GM18502 (cell line): ENCODE measurements around the gene TCEAL5.
"Not testable (repeated sequence)": the region's sequence is repeated elsewhere in the genome, so short reads cannot be mapped to it uniquely, and the experiment has no call there.

Source experiments
- ATAC-seq: cut with Tn5 transposase; IDR thresholded peaks from one replicate; pipeline ENCODE4 v1.9.1; 2021; ENCODE audit warnings: mild to moderate bottlenecking; ENCODE audit not compliant: unreplicated experiment, poor library complexity

TCEAL5 gene

GRCh38 chrX:103235608-103236007, 40.9 kb downstream of the TCEAL5 start:
- not testable (repeated sequence) for ATAC-seq

- no peak for ATAC-seq
Observed at GRCh38 chrX:103234869-103235268, 41.7 kb downstream of the TCEAL5 start.

GRCh38 chrX:103233263-103233662, 43.3 kb downstream of the TCEAL5 start:
- ATAC-seq = no peak

GRCh38 chrX:103225918-103226317, 50.6 kb downstream of the TCEAL5 start:
- not testable (repeated sequence) for ATAC-seq
